ENCODE measurements around the gene PPP2R5C. TPM values are rescaled to one million over a fixed set of nuclear protein-coding genes. Genes with fewer than 3 reads are reported as not detected.

The PPP2R5C gene
- total and polyA plus RNA-seq, 2 donors (not counting 3 experiments of a cell fraction or from before 2014, with no cell fraction given), result 42.6 to 83.6 TPM

DNA sequence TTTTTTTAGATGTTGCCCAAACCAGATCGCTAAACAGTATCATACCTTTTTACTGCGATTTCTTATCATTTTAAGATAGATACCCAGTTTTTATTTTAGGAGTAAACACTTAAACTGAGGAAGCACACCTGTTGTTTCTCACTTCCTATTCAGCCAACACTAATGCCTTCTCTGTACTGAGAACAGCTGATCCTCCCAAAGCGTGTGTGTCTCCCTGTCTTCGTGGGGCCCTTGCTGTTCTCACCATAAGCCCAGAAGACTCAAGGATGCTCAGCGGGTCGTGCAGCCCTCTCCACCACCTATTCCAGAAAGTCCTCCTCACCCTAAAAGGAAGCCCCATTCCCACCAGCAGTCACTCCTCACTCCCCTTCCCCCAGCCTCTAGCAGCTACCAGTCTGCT lies 14.8 kb downstream of the PPP2R5C start:
- CTCF ChIA-PET, result no interaction called here
- intact Hi-C loops (cut with micrococcal nuclease), result no loop called here
- Histone ChIP-seq H3K4me1 (ENCODE audit: control insufficient read depth, extremely low read depth, insufficient read depth, low read length) (no peaks in the 10 kb centered on the region), H3K36me3 (ENCODE audit: control insufficient read depth in 2 of 2, extremely low read depth in 1 of 2, insufficient read depth in 2 of 2, low read length in 2 of 2) (no peaks in the 10 kb centered on the region), H3K79me2 (ENCODE audit: control insufficient read depth, insufficient read depth, low read length) (no peaks in the 10 kb centered on the region), H3K9me1 (replicated peaks; ENCODE audit: control insufficient read depth, extremely low read depth, insufficient read depth, low read length) (no peaks in the 10 kb centered on the region), H3K4me3 (replicated peaks in 1 of 3; ENCODE audit: insufficient read depth in 1 of 3, low read depth in 1 of 3, low read length in 3 of 3) (no peak overlapping the region), H3K9ac (replicated peaks; ENCODE audit: extremely low read depth, insufficient read depth, low read length) (no peak overlapping the region), H2AFZ (ENCODE audit: low read depth, low read length) (no peak overlapping the region), H3K27ac (ENCODE audit: insufficient read depth, low read depth, low read length) (no peak overlapping the region), H3K27me3 (ENCODE audit: control insufficient read depth in 2 of 2, insufficient read depth in 2 of 2, low read length in 2 of 2) (peaks cover 24 to 29% of the 10 kb centered on the region in 2 experiments), H3K4me2 (ENCODE audit: insufficient read depth, low read length) (no peak overlapping the region), H3K9me3 (replicated peaks; ENCODE audit: control insufficient read depth, insufficient read depth, low read length) (no peaks in the 10 kb centered on the region), H4K20me1 (replicated peaks; ENCODE audit: control insufficient read depth, extremely low read depth, insufficient read depth, low read length) (no peaks in the 10 kb centered on the region)
- POLR2A ChIA-PET, result no interaction called here
- TF ChIP-seq, protein P1, sequence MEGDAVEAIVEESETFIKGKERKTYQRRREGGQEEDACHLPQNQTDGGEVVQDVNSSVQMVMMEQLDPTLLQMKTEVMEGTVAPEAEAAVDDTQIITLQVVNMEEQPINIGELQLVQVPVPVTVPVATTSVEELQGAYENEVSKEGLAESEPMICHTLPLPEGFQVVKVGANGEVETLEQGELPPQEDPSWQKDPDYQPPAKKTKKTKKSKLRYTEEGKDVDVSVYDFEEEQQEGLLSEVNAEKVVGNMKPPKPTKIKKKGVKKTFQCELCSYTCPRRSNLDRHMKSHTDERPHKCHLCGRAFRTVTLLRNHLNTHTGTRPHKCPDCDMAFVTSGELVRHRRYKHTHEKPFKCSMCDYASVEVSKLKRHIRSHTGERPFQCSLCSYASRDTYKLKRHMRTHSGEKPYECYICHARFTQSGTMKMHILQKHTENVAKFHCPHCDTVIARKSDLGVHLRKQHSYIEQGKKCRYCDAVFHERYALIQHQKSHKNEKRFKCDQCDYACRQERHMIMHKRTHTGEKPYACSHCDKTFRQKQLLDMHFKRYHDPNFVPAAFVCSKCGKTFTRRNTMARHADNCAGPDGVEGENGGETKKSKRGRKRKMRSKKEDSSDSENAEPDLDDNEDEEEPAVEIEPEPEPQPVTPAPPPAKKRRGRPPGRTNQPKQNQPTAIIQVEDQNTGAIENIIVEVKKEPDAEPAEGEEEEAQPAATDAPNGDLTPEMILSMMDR (IDR thresholded peaks at IDR 0.05; ENCODE audit: extremely low read depth in 1 of 2, insufficient read depth in 1 of 2, low read depth in 1 of 2, low read length in 2 of 2), result no peak
- TF ChIP-seq POLR2A (IDR thresholded peaks at IDR 0.05; ENCODE audit: low read depth, low read length), result no peak
- FAIRE-seq (no peak), DNase-seq (ENCODE audit: low read depth, low spot score) (no peak)
- dilution Hi-C loops (cut with MboI; ENCODE audit: extremely low pct_ligation_motif_present, low sequenced_read_pairs), result no loop called here
- BruUV-seq (replicated peaks), result no TSS peak

DNA sequence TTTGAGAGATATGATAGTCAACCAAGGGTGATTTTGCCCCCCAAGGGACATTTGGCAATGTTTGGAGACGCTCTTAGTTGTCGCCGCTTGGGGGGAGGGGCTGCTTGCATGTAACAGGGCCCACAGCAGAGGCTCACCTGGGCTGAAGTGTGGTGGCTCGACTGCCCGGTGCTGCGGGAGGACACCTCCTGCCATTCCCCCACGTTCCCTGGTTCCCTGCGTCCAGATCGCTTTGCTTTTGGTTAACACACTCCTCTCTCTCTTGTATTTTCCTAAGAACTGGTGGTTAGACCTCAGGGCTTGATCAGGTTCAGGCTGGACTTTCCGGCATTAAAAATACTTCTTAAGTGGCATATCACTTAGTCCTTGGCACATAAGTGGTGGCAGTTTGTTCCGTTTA lies 18.9 kb downstream of the PPP2R5C start:
- Histone ChIP-seq H3K9me1 (replicated peaks; ENCODE audit: control insufficient read depth, extremely low read depth, insufficient read depth, low read length) (no peaks in the 10 kb centered on the region), H3K27me3 (ENCODE audit: control insufficient read depth in 2 of 2, insufficient read depth in 2 of 2, low read length in 2 of 2) (peaks cover 39 to 40% of the 10 kb centered on the region in 2 experiments), H4K20me1 (replicated peaks; ENCODE audit: control insufficient read depth, extremely low read depth, insufficient read depth, low read length) (no peaks in the 10 kb centered on the region), H2AFZ (ENCODE audit: low read depth, low read length) (no peak overlapping the region), H3K4me3 (replicated peaks in 1 of 3; ENCODE audit: insufficient read depth in 1 of 3, low read depth in 1 of 3, low read length in 3 of 3) (no peak overlapping the region), H3K36me3 (ENCODE audit: control insufficient read depth in 2 of 2, extremely low read depth in 1 of 2, insufficient read depth in 2 of 2, low read length in 2 of 2) (no peaks in the 10 kb centered on the region), H3K27ac (ENCODE audit: insufficient read depth, low read depth, low read length) (no peak overlapping the region), H3K9ac (replicated peaks; ENCODE audit: extremely low read depth, insufficient read depth, low read length) (no peak overlapping the region), H3K9me3 (replicated peaks; ENCODE audit: control insufficient read depth, insufficient read depth, low read length) (no peaks in the 10 kb centered on the region), H3K4me2 (ENCODE audit: insufficient read depth, low read length) (no peak overlapping the region), H3K79me2 (ENCODE audit: control insufficient read depth, insufficient read depth, low read length) (no peaks in the 10 kb centered on the region), H3K4me1 (ENCODE audit: control insufficient read depth, extremely low read depth, insufficient read depth, low read length) (no peaks in the 10 kb centered on the region)
- ChIA-PET CTCF (no interaction called here), POLR2A (no interaction called here)
- no peak for FAIRE-seq
- DNase-seq (ENCODE audit: low read depth, low spot score), result no peak
- no TSS peak for BruUV-seq (replicated peaks)
- intact Hi-C loops (cut with micrococcal nuclease), result no loop called here
- TF ChIP-seq FOS (IDR thresholded peaks at IDR 0.05; ENCODE audit: borderline replicate concordance, insufficient read depth, low read length) (no peak), POLR2A (IDR thresholded peaks at IDR 0.05; ENCODE audit: low read depth, low read length) (no peak), EZH2 (IDR thresholded peaks at IDR 0.05; ENCODE audit: borderline replicate concordance, low read depth, low read length, severe bottlenecking) (no peak), GATA2 (IDR thresholded peaks at IDR 0.05; ENCODE audit: insufficient read depth, insufficient read length, low read depth, low read length) (no peak), MYC (IDR thresholded peaks at IDR 0.05; ENCODE audit: low read depth, low read length) (no peak), POLR2AphosphoS5 (IDR thresholded peaks at IDR 0.05; ENCODE audit: insufficient read depth, low read depth, low read length) (no peak), JUN (IDR thresholded peaks at IDR 0.05; ENCODE audit: borderline replicate concordance, insufficient read depth, insufficient read length, low read depth) (no peak)
- TF ChIP-seq, protein P1 (IDR thresholded peaks at IDR 0.05; ENCODE audit: extremely low read depth in 1 of 2, insufficient read depth in 1 of 2, low read depth in 1 of 2, low read length in 2 of 2), result no peak
- TF ChIP-seq, protein P2, sequence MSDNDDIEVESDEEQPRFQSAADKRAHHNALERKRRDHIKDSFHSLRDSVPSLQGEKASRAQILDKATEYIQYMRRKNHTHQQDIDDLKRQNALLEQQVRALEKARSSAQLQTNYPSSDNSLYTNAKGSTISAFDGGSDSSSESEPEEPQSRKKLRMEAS (IDR thresholded peaks at IDR 0.05; ENCODE audit: insufficient read depth, insufficient read length), result no peak
- dilution Hi-C loops (cut with MboI; ENCODE audit: extremely low pct_ligation_motif_present, low sequenced_read_pairs), result no loop called here
